IMR-90 (cell line): ENCODE measurements around the gene NCKAP5. TPM values are rescaled to one million over a fixed set of nuclear protein-coding genes. Genes with fewer than 3 reads are reported as not detected.

Experiments
- ATAC-seq: fragments of 200-7000 bp; cut with Tn5 transposase; 2 replicates; pipeline ENCODE4 v1.9.1; 2020; ENCODE audit warnings: low read depth, mild to moderate bottlenecking, moderate library complexity
- BruUV-seq: library from RNA; stranded (reverse); fragments of 400-500 nt; replicated peaks from 2 replicates; lab custom pipeline; 2021; lab: Mats Ljungman, UMichigan
- CTCF ChIA-PET: fragments of 300-600 bp; formaldehyde crosslinking; extraction: SDS; loops from one replicate; lab custom pipeline; 2021; ENCODE audit warnings: antibody characterized with exemption; lab: Yijun Ruan, JAX
- POLR2A ChIA-PET: fragments of 300-600 bp; sonication (Branson Sonifier 250); formaldehyde crosslinking; loops from one replicate; lab custom pipeline; 2022; ENCODE audit warnings: antibody characterized with exemption; ENCODE audit not compliant: unreplicated experiment; lab: Charles Lee
- DNase-seq: peaks from one replicate; pipeline ENCODE4 v3.0.0; 2013
- H2AFZ ChIP-seq: replicated peaks from 2 replicates; pipeline ENCODE3; 2013; ENCODE audit warnings: low read length, mild to moderate bottlenecking; ENCODE audit not compliant: poor library complexity
- H2AK5ac ChIP-seq: 2 replicates; pipeline ENCODE4 v1.6.1; 2013; ENCODE audit warnings: low read depth, low read length, inconsistent platforms
- H2AK9ac ChIP-seq: replicated peaks from 2 replicates; pipeline ENCODE3; 2013; ENCODE audit warnings: mild to moderate bottlenecking, low read depth, low read length, moderate library complexity; ENCODE audit not compliant: poor library complexity
- H2BK120ac ChIP-seq: 2 replicates; pipeline ENCODE4 v1.6.1; 2013; ENCODE audit warnings: low read depth, low read length, inconsistent platforms
- H2BK15ac ChIP-seq: 3 replicates; pipeline ENCODE4 v1.6.1; 2013; ENCODE audit warnings: low read depth, low read length, inconsistent platforms
- H2BK20ac ChIP-seq: 2 replicates; pipeline ENCODE4 v1.6.1; 2013; ENCODE audit warnings: low read depth, mild to moderate bottlenecking, inconsistent platforms, low read length, moderate library complexity
- H2BK5ac ChIP-seq: 2 replicates; pipeline ENCODE4 v1.6.1; 2013; ENCODE audit warnings: mild to moderate bottlenecking, low read depth, low read length, inconsistent platforms; ENCODE audit not compliant: poor library complexity, severe bottlenecking
- H3K14ac ChIP-seq: replicated peaks from 2 replicates; pipeline ENCODE4 v1.6.1; 2013; ENCODE audit warnings: low read depth, low read length, inconsistent platforms
- H3K18ac ChIP-seq: 2 replicates; pipeline ENCODE4 v1.6.1; 2013; ENCODE audit warnings: low read depth, low read length, control low read depth
- H3K23ac ChIP-seq: 2 replicates; pipeline ENCODE4 v1.6.1; 2013; ENCODE audit warnings: low read depth, low read length, inconsistent platforms
- H3K27ac ChIP-seq: 2 replicates; pipeline ENCODE4 v1.5.1; 2013; ENCODE audit warnings: mild to moderate bottlenecking, control low read depth, low read length; ENCODE audit not compliant: insufficient read depth
- H3K27me3 ChIP-seq: 2 replicates; pipeline ENCODE4 v1.6.1; 2013; ENCODE audit warnings: low read length; ENCODE audit not compliant: control insufficient read depth, insufficient read depth
- H3K36me3 ChIP-seq: 2 replicates; pipeline ENCODE4 v1.6.1; 2013; ENCODE audit warnings: low read length, mixed read lengths; ENCODE audit not compliant: control insufficient read depth, insufficient read depth
- H3K4ac ChIP-seq: 2 replicates; pipeline ENCODE4 v1.6.1; 2013; ENCODE audit warnings: low read depth, low read length, inconsistent platforms
- H3K4me1 ChIP-seq: 2 replicates; pipeline ENCODE4 v1.6.1; 2013; ENCODE audit warnings: low read length, mixed read lengths; ENCODE audit not compliant: control insufficient read depth, insufficient read depth
- H3K4me2 ChIP-seq: 2 replicates; pipeline ENCODE4 v1.6.1; 2013; ENCODE audit warnings: low read depth, mild to moderate bottlenecking, control low read depth, low read length, moderate library complexity
- H3K4me3 ChIP-seq: 2 replicates; pipeline ENCODE4 v1.5.1; 2013; ENCODE audit warnings: low read depth, mild to moderate bottlenecking, control low read depth, low read length, moderate library complexity; ENCODE audit not compliant: insufficient read depth
- H3K56ac ChIP-seq: 2 replicates; pipeline ENCODE4 v1.6.1; 2013; ENCODE audit warnings: low read length, inconsistent platforms; ENCODE audit not compliant: insufficient read depth; ENCODE audit errors: extremely low read depth
- H3K79me1 ChIP-seq, 2 experiments: 2 replicates each; pipeline ENCODE4 v1.6.1; 2013; ENCODE audit warnings: low read length in 2 of 2, inconsistent platforms in 1 of 2, low read depth in 1 of 2
- H3K9ac ChIP-seq: 2 replicates; pipeline ENCODE4 v1.6.1; 2013; ENCODE audit warnings: low read depth, low read length, control low read depth
- H3K9me1 ChIP-seq: 2 replicates; pipeline ENCODE4 v1.6.1; 2013; ENCODE audit warnings: low read length, inconsistent platforms; ENCODE audit not compliant: insufficient read depth
- H3K9me3 ChIP-seq: 2 replicates; pipeline ENCODE4 v1.6.1; 2013; ENCODE audit warnings: low read length; ENCODE audit not compliant: control insufficient read depth, insufficient read depth
- H4K20me1 ChIP-seq: 2 replicates; pipeline ENCODE4 v1.6.1; 2013; ENCODE audit warnings: low read length, inconsistent platforms; ENCODE audit not compliant: insufficient read depth
- H4K5ac ChIP-seq: 2 replicates; pipeline ENCODE4 v1.6.1; 2013; ENCODE audit warnings: mild to moderate bottlenecking, low read depth, low read length, control low read depth
- H4K8ac ChIP-seq, 2 experiments: 2 replicates each; pipeline ENCODE4 v1.6.1; 2013; ENCODE audit warnings: low read depth in 2 of 2, low read length in 2 of 2, control low read depth in 1 of 2, inconsistent platforms in 1 of 2
- H4K91ac ChIP-seq: 2 replicates; pipeline ENCODE4 v1.6.1; 2013; ENCODE audit warnings: low read depth, low read length, inconsistent platforms; ENCODE audit not compliant: insufficient read depth
- CEBPB ChIP-seq: IDR thresholded peaks from 2 replicates; pipeline ENCODE4 v1.6.1; 2012; ENCODE audit warnings: low read depth, low read length, improper control_type of control experiment
- FOS ChIP-seq: fragments of 150-350 bp; IDR thresholded peaks from 2 replicates; pipeline ENCODE4 v1.6.1; 2016; ENCODE audit warnings: low read depth, low read length
- MAFK ChIP-seq: IDR thresholded peaks from 2 replicates; pipeline ENCODE4 v1.6.1; 2012; ENCODE audit warnings: low read depth, low read length, improper control_type of control experiment
- POLR2A ChIP-seq: IDR thresholded peaks from 2 replicates; pipeline ENCODE4 v1.6.1; 2012; ENCODE audit warnings: mild to moderate bottlenecking, low read depth, low read length
- RCOR1 ChIP-seq: IDR thresholded peaks from 2 replicates; pipeline ENCODE4 v1.6.1; 2012; ENCODE audit warnings: mild to moderate bottlenecking, low read length, improper control_type of control experiment; ENCODE audit not compliant: insufficient replicate concordance
- dilution Hi-C: fragments of 300-500 bp; cut with HindIII; formaldehyde crosslinking; loops from one replicate; pipeline ENCODE4 v1.14.3; 2018; ENCODE audit warnings: low sequenced_read_pairs; ENCODE audit not compliant: unreplicated experiment
- in situ Hi-C: fragments of 300-500 bp; cut with MboI; formaldehyde crosslinking; loops from 3 replicates; pipeline ENCODE4 v1.14.3; 2019; ENCODE audit warnings: low sequenced_read_pairs, inconsistent platforms, mixed read lengths
- intact Hi-C: fragments of 100-400 bp; cut with micrococcal nuclease; formaldehyde crosslinking; loops from 2 replicates; pipeline ENCODE4 v1.10.0; 2022
- polyA plus RNA-seq, 3 experiments: library from polyadenylated mRNA; depleted of rRNA; stranded (reverse); fragments of >200 nt; gene quantifications; 2 replicates each; pipeline ENCODE4 v1.2.3, GENCODE V29; 2012; ENCODE audit warnings: low replicate concordance in 1 of 3
- total RNA-seq: library from RNA; depleted of rRNA; stranded (reverse); fragments of >200 nt; gene quantifications from 2 replicates; pipeline ENCODE4 v1.2.3, GENCODE V29; 2012

Gene NCKAP5
- total and polyA plus RNA-seq, 2 of the 4 experiments (the other 2 are of a cell fraction): 2.7 to 3.9 TPM

DNA sequence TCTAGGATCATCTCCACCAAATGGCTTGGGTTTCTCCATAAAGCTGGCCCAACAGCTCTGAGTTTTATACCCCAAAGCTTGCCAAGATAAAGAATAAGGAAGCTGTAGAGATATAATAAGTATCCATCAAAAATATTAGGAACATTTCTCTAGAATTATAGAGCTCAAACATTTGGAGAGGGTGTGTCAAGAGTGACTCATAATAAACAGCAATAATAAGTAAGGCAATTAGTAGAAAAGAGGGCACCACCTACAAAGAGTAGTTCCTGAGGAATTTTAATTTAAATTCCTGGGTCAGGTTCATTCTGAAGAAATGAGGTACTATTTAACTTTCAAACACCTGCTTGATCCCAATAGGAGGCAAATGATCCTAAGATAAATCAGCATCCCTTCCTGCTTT lies 41.4 kb upstream of the NCKAP5 start:
- DNase-seq: no peak
- no peaks in the 10 kb centered on the region for H3K9me1 ChIP-seq
- H3K36me3 ChIP-seq: no peaks in the 10 kb centered on the region
- no peak overlapping the region for H2BK120ac ChIP-seq
- no peak overlapping the region for H3K56ac ChIP-seq
- no peaks in the 10 kb centered on the region for H4K20me1 ChIP-seq
- H3K18ac ChIP-seq: no peak overlapping the region
- H3K4me1 ChIP-seq: peaks cover 6% of the 10 kb centered on the region
- no peak overlapping the region for H2AK5ac ChIP-seq
- in situ Hi-C loops: no loop called here
- H3K23ac ChIP-seq: no peak overlapping the region
- no peak overlapping the region for H3K9ac ChIP-seq
- no peak overlapping the region for H3K4me3 ChIP-seq
- H3K27me3 ChIP-seq: no peaks in the 10 kb centered on the region
- no peak for TF ChIP-seq CEBPB
- no peak for TF ChIP-seq POLR2A
- TF ChIP-seq MAFK: no peak
- no peak for TF ChIP-seq RCOR1
- no peak for TF ChIP-seq FOS
- no TSS peak for BruUV-seq
- H2AFZ ChIP-seq: no peak overlapping the region
- ChIA-PET CTCF (no interaction called here), POLR2A (no interaction called here)
- intact Hi-C loops: no loop called here
- H3K4ac ChIP-seq: no peak overlapping the region
- H2AK9ac ChIP-seq: no peak overlapping the region
- H2BK20ac ChIP-seq: no peak overlapping the region
- H3K14ac ChIP-seq: no peak overlapping the region
- H3K4me2 ChIP-seq: no peak overlapping the region
- dilution Hi-C loops: no loop called here
- H3K79me1 ChIP-seq: no peaks in the 10 kb centered on the region
- no peak for ATAC-seq
- H2BK15ac ChIP-seq: no peak overlapping the region
- H4K5ac ChIP-seq: no peak overlapping the region
- no peak overlapping the region for H3K27ac ChIP-seq
- H4K8ac ChIP-seq: no peak overlapping the region
- no peak overlapping the region for H2BK5ac ChIP-seq
- no peaks in the 10 kb centered on the region for H3K9me3 ChIP-seq
- H4K91ac ChIP-seq: no peak overlapping the region
